G401 (cell line): ENCODE measurements around the gene SEMA5A. TPM values are rescaled to one million over a fixed set of nuclear protein-coding genes. Genes with fewer than 3 reads are reported as not detected.

Experiments
- DNase-seq: peaks from one replicate; pipeline ENCODE4 v3.0.0-alpha.2; 2015; ENCODE audit warnings: low spot score
- in situ Hi-C: cut with HindIII; loops from 2 replicates; pipeline ENCODE4 v1.10.0; 2016; ENCODE audit warnings: low sequenced_read_pairs, mixed read lengths
- total RNA-seq: library from RNA; depleted of rRNA; stranded (reverse); fragments of >200 nt; shearing (Covaris generic); gene quantifications from 2 replicates; pipeline ENCODE4 v1.2.3, GENCODE V29; 2014; rRNA removed

SEMA5A gene, protein sequence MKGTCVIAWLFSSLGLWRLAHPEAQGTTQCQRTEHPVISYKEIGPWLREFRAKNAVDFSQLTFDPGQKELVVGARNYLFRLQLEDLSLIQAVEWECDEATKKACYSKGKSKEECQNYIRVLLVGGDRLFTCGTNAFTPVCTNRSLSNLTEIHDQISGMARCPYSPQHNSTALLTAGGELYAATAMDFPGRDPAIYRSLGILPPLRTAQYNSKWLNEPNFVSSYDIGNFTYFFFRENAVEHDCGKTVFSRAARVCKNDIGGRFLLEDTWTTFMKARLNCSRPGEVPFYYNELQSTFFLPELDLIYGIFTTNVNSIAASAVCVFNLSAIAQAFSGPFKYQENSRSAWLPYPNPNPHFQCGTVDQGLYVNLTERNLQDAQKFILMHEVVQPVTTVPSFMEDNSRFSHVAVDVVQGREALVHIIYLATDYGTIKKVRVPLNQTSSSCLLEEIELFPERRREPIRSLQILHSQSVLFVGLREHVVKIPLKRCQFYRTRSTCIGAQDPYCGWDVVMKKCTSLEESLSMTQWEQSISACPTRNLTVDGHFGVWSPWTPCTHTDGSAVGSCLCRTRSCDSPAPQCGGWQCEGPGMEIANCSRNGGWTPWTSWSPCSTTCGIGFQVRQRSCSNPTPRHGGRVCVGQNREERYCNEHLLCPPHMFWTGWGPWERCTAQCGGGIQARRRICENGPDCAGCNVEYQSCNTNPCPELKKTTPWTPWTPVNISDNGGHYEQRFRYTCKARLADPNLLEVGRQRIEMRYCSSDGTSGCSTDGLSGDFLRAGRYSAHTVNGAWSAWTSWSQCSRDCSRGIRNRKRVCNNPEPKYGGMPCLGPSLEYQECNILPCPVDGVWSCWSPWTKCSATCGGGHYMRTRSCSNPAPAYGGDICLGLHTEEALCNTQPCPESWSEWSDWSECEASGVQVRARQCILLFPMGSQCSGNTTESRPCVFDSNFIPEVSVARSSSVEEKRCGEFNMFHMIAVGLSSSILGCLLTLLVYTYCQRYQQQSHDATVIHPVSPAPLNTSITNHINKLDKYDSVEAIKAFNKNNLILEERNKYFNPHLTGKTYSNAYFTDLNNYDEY
- total RNA-seq = 0.55 and 0.95 TPM in 2 replicates

DNA sequence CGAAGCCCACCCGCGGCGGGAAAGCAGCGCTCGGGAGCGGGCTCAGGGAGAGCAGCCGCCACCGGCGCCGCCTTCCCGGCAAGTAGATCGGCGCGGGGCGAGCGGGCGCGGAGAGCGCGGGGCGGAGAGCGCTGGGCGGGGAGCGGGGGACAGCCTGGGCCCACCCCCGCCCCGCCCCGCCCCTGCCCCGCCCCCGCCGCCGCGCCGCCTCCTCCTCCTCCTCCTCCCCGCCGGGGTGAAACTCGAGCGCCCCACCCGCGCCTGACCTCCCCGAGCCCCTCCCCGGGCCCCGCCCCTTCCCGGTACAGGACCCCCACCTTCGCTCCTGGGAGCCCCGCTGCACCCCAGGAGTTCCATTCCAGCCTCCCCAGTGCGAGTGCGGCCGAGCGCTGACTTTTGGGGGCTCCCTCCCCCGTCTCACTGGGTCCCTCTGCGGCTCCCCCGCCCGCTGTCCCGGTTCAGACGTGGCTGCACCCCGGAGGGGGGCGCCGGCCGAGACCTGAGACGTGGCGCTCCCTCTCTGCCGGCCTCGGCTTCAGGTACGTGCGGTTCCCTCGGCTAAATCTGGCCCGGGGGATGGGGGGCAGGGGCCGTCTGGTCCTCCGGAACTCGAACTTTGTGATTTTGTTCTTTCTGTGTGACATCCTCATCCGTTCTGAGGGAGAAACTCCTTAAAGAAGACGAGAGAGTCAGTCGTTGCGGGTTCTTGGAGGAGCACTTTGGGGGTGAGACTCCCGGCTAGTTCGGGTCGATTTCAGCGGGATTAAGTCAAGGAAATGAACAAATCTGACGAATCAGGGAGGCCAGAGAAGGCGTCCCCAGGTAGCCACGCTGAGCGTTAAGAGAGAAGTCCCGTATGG is at the start of gene SEMA5A:
SEMA5A (minus strand) TSS at position 84 of the 860 bp plus-strand sequence. CDS start 166,129 bp downstream, outside the sequence.
- in situ Hi-C loops = no loop called here
- DNase-seq = no peak

- in situ Hi-C loops = no loop called here
- DNase-seq = no peak
Observed at GRCh38 chr5:9594913-9595312, 49.0 kb upstream of the SEMA5A start.

DNA sequence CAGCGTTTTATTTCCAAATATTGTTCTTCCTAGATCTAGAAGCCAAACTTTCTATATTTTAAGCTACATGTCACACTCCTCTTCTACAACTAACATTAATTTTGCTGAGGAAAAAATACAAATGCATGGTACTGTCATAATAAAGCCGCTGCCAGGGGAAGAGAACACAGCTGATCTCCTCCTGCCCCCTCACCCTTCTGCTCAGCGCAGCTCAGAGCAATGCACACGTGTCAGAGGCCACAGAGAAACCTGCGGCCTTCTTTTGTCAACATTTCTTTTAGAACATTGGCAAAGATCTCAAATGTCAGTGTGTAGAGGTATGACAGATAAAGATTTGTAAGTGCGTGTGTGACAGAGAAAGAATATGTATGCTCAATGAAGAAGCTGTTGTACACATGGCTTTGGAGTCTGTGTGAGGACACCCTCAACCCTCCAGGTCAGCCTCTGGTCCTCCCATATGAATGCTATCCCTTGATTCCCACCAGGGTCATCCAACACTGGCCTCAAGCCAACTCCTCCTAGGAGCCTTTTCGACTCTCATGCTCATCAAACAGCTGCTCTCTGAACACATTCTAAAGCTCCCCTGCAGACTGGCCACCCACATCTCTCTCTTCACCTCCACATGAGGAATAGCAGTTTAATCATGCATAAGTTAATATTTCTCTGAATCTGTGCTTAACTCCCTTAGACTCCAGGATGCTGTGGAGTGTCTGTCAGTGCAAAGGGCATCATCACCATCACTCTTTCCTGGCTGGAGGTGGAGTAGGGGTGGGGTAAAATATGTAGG is 43.4 kb upstream of the SEMA5A start:
- in situ Hi-C loops = no loop called here

GRCh38 chr5:9588254-9588653 is 42.4 kb upstream of the SEMA5A start:
- no peak for DNase-seq

More for the DNA sequence above, 43.4 kb upstream of the SEMA5A start:
- no peak for DNase-seq

GRCh38 chr5:9587135-9587534 is 41.3 kb upstream of the SEMA5A start:
- DNase-seq = no peak
- in situ Hi-C loops = no loop called here

More at GRCh38 chr5:9588254-9588653, 42.4 kb upstream of the SEMA5A start:
- in situ Hi-C loops = no loop called here

DNA sequence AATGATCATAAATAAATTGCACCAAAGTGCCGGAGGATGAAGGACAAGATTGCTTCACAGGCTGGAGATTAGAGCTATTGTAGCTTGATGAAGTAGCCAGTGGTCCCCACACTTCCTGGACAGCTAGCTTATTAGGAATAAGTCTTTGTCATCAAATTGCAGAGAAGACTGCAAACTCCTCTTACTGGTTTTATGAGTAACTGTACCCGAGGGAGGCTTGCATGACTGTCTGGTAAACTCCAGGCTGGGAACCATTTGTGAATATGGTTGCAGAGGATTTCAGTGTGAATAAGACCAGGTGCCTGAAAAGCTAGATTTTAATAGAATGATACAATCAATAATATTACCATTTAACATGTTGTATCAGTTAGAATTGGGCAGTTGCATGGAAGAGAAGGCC is 36.5 kb upstream of the SEMA5A start:
- in situ Hi-C loops = no loop called here

GRCh38 chr5:9573796-9574195 is 27.9 kb upstream of the SEMA5A start:
- DNase-seq = no peak
- in situ Hi-C loops = no loop called here

More for the DNA sequence above, 36.5 kb upstream of the SEMA5A start:
- no peak for DNase-seq

DNA sequence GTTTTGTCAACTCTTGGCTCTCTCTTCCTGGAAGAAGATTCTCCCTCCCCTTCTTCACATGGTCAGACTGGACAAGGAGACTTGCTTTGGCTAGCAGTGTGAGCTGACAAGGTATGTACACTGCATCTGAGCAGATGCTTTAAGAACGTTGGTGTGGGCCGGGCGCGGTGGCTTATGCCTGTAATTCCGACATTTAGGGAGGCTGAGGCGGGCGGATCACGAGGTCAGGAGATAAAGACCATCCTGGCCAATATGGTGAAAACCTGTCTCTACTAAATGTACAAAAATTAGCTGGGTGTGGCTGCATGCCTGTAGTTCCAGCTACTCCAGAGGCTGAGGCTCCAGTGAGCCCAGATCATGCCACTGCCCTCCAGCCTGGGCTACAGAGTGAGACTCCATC is 26.4 kb upstream of the SEMA5A start:
- DNase-seq = no peak
- in situ Hi-C loops = no loop called here

DNA sequence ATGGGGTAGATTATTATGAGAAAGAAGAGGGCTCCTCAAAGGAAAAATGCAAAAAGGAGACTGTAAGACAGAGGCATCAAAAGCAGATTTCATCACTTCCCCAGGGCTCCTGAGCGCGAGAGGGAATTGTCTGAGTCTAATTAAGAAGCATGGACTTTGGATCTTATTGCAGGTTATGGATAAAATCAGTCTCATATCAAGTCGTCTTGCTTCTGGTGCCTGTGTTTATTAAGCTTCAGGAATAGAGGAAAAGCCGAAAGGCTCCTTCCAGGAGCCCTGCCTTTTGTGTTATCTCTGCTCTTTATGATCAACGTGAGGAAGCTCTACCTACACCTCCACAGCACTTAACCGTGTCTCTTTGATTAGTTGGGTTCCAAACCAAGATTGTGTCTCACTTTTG is 25.0 kb upstream of the SEMA5A start:
- no peak for DNase-seq
- in situ Hi-C loops = no loop called here

DNA sequence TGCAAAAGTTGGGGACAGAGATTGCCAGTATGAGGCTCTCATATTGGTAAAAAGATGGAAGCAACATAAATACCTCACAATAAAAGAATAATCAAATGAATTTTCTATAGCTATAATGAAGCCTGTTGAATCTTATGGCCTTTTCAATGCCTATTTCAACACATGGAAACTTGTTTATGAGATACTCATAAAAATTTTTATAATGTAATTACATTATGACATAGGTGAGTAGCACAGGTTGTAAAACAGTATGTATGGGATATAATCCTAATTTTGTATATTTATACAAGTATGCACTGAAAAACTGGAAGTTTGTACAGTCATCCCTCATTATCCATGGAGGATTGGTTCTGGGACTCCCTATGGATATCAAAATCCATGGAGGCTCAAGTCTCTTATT is 21.2 kb upstream of the SEMA5A start:
- in situ Hi-C loops = no loop called here
- DNase-seq = no peak

- DNase-seq = no peak
- in situ Hi-C loops = no loop called here
Observed at GRCh38 chr5:9564752-9565151, 18.9 kb upstream of the SEMA5A start.

DNA sequence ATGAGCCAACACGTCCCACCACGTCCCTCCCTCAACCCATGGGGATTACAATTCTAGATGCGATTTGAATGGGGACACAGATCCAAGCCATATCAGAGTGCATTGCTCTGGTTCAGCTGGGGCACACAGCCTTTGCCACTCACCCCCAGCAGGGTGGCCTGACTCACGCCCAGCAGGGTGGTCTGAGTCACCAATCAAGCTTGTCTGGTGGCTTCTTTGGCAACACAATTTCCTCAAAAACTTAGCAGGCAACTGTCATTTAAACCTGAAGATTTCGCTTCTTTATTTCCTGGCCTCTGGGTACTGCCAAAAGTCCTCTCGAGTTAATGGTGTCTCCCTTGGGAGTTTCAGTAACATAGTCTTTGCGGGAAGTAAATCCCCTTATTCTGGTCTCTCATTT is 16.3 kb upstream of the SEMA5A start:
- no peak for DNase-seq
- in situ Hi-C loops = no loop called here

DNA sequence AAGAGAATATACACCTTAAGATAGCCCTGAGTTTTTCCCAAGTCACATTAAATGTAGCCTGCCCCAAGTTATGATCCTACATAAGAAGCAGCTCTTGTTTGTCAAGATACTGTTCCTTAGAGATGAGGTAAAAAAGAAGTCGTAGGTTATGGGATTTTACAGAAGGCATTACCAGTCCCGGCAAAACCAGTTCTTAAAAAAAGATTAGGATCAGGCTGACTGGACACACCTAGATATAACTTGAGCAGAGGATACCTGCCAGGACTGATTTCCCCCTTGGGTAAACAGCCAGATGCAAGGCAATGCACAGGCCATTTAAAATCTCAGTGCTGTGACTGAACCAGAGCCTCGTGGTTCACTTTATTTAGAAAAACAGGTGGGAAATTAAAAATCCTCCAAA is 14.1 kb upstream of the SEMA5A start:
- in situ Hi-C loops = no loop called here

DNA sequence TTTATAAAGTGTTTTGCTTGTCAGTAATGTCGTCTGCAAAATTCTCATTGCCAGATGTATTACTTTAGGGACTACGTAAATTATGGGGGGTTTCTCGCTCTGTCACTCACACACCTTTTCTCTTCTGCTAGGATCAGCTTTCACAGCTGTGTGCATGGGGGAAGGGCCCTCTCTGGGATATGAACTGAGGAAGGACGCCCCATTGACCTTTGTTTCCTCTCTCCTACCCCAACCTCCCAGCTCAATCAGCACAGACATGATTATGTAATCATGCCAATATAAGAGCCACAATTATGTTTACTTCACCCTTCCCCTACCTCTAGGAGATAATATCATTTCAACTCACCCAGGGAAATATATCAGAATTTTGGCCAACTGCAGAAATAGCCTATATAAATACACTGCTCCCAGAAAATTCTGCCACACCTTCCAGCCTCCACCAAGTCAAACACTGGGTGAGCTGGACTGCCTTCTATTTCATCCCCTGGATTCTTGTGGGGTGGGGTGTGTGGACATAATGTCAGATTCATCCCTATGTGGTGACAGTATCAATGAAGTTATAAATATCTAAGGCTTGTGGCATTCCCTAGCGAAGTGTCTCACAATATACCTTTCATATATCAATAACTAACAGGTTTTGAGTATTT is 12.6 kb upstream of the SEMA5A start:
- no peak for DNase-seq
- in situ Hi-C loops = no loop called here

More for the DNA sequence above, 14.1 kb upstream of the SEMA5A start:
- DNase-seq = no peak

DNA sequence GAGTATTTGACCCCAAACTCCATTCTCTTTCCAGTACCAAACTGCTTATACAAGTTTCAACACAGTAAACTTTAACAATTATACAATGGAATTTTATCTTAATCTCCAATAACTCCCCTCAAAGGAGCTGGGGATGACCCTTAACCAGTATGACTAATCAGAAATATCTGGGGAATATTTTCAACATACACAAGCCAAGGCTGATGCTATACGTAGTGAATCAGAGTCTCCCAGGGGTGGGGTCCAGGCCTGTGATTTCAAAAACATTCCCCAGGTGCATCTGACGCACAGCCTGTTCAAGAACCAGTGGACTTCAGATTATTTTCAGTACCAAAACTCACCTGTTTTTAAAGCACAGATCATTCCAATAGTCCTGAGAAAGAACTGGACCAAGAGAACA is 11.8 kb upstream of the SEMA5A start:
- DNase-seq = no peak
- in situ Hi-C loops = no loop called here

GRCh38 chr5:9555961-9556360 is 10.1 kb upstream of the SEMA5A start:
- in situ Hi-C loops = no loop called here
- no peak for DNase-seq

DNA sequence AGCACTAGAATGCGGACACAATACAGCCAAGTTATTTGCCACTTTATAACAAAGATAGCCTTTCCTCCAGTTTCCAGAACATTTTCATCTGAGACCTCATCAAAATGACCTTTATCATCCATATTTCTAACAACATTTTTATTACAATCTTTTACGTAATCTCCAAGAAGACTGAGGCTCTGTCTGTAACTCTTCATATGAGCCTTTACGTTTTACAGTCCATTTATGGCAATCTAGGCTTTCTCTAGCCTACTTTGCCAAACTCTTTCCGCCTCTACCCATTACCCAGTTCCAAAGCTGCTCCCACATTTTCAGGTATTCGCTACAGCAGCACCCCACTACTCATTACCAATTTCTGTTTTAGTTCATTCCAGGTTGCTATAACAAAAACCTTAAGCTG is 8.2 kb upstream of the SEMA5A start:
- DNase-seq = no peak
- in situ Hi-C loops = no loop called here

DNA sequence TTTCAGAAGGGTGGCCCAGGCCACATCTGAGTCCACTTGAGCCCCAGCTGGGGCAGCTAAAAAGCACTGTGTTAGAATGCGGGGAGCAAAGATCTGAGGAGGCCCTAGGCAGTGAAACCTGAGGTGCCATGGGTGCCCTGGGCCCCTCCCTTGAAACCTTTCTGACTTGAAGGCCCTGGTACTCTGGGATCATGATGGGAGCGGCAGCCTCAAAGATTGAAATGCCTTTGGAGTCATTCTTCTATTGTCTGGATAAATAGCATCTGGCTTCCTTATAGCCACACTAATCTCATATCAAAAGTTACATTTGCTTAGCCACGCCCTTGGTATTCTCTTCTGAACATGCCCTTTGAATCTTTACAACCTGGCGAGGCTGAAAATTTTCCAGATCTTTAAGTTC is 7.7 kb upstream of the SEMA5A start:
- in situ Hi-C loops = no loop called here
- no peak for DNase-seq
